Ishikawa (cell line): Measurements from ENCODE around the gene ZNF32.

Source experiments
- CEBPB ChIP-seq: IDR thresholded peaks from 2 replicates; pipeline ENCODE4 v1.6.1; 2012
- CREB1 ChIP-seq: IDR thresholded peaks from 2 replicates; pipeline ENCODE4 v1.6.1; 2012; ENCODE audit warnings: low read depth
- EGR1 ChIP-seq: IDR thresholded peaks from 2 replicates; pipeline ENCODE4 v1.6.1; 2012
- EP300 ChIP-seq: IDR thresholded peaks from 2 replicates; pipeline ENCODE4 v1.6.1; 2012; ENCODE audit warnings: borderline replicate concordance
- FOXM1 ChIP-seq: IDR thresholded peaks from 2 replicates; pipeline ENCODE4 v1.6.1; 2012; ENCODE audit warnings: low read depth, borderline replicate concordance
- MAX ChIP-seq: IDR thresholded peaks from 2 replicates; pipeline ENCODE4 v1.6.1; 2012
- NFIC ChIP-seq: IDR thresholded peaks from 2 replicates; pipeline ENCODE4 v1.6.1; 2012
- RAD21 ChIP-seq: IDR thresholded peaks from 2 replicates; pipeline ENCODE4 v1.6.1; 2012; ENCODE audit warnings: low read depth
- REST ChIP-seq: IDR thresholded peaks from 2 replicates; pipeline ENCODE4 v1.6.1; 2012; ENCODE audit warnings: low read depth, mild to moderate bottlenecking
- TAF1 ChIP-seq: IDR thresholded peaks from 2 replicates; pipeline ENCODE4 v1.6.1; 2012; ENCODE audit warnings: low read depth, mild to moderate bottlenecking
- TCF12 ChIP-seq: IDR thresholded peaks from 2 replicates; pipeline ENCODE4 v1.6.1; 2012; ENCODE audit warnings: low read depth
- TEAD4 ChIP-seq: IDR thresholded peaks from 2 replicates; pipeline ENCODE4 v1.6.1; 2012
- USF1 ChIP-seq: IDR thresholded peaks from 2 replicates; pipeline ENCODE4 v1.6.1; 2012
- YY1 ChIP-seq: IDR thresholded peaks from 2 replicates; pipeline ENCODE4 v1.6.1; 2012; ENCODE audit warnings: low read depth
- ZBTB7A ChIP-seq: IDR thresholded peaks from 2 replicates; pipeline ENCODE4 v1.6.1; 2012; ENCODE audit warnings: low read depth

Gene ZNF32

GRCh38 chr10:43666552-43666951 is 17.9 kb upstream of the ZNF32 start:
- TF ChIP-seq RAD21 (no peak), EP300 (no peak), CEBPB (no peak), REST (no peak), TAF1 (no peak), TCF12 (no peak), MAX (no peak), FOXM1 (no peak), NFIC (no peak)

GRCh38 chr10:43665054-43665453 is 16.4 kb upstream of the ZNF32 start:
- TF ChIP-seq TCF12 (no peak), CEBPB (no peak), EGR1 (no peak), ZBTB7A (no peak), NFIC (no peak), REST (no peak), FOXM1 (no peak), TAF1 (no peak), EP300 (no peak), MAX (no peak), USF1 (no peak), YY1 (no peak), RAD21 (no peak), TEAD4 (no peak), CREB1 (no peak)

GRCh38 chr10:43658227-43658626 is 9.5 kb upstream of the ZNF32 start:
- TF ChIP-seq TAF1 (no peak), EP300 (no peak), USF1 (no peak), TCF12 (no peak), EGR1 (no peak), FOXM1 (no peak), CREB1 (no peak)

GRCh38 chr10:43655311-43655710 is 6.6 kb upstream of the ZNF32 start:
- TF ChIP-seq REST (no peak), EP300 (no peak), RAD21 (no peak), ZBTB7A (no peak), TCF12 (no peak), EGR1 (no peak)

- no peak for TF ChIP-seq REST
- TF ChIP-seq NFIC, result no peak
Measured at GRCh38 chr10:43653746-43654145, 5.1 kb upstream of the ZNF32 start.
